SK-N-SH (cell line): ENCODE results near the gene PTK6. TPM values are rescaled to one million over a fixed set of nuclear protein-coding genes. Genes with fewer than 3 reads are reported as not detected.
"Not testable (repeated sequence)": the region's sequence is repeated elsewhere in the genome, so short reads cannot be mapped to it uniquely, and the experiment has no call there.

Experiments
- CTCF ChIA-PET: fragments of 300-600, 350-600 bp; formaldehyde crosslinking; extraction: SDS; loops from one replicate; lab custom pipeline; 2021; lab: Yijun Ruan, JAX
- POLR2A ChIA-PET: fragments of 350-600 bp; sonication (Branson Sonifier 250); formaldehyde crosslinking; extraction: SDS; loops from one replicate; lab custom pipeline; 2020; ENCODE audit warnings: antibody characterized with exemption, inconsistent platforms; lab: Yijun Ruan, JAX
- DNase-seq: peaks from one replicate; pipeline ENCODE4 v3.0.0; 2012
- H2AFZ ChIP-seq: fragments of 200-600 bp; sonication (generic); 2 replicates; pipeline ENCODE4 v1.8.1; 2016; ENCODE audit warnings: antibody characterized with exemption, mild to moderate bottlenecking, low read depth
- H3F3A ChIP-seq: fragments of 200-600 bp; sonication (generic); replicated peaks from 2 replicates; pipeline ENCODE3; 2016; ENCODE audit warnings: antibody characterized with exemption, mild to moderate bottlenecking; ENCODE audit not compliant: insufficient read depth
- H3K27ac ChIP-seq, 2 experiments: fragments of 200-500 bp in 1 of 2; fragments of 200-600 bp in 1 of 2; sonication (Bioruptor generic) in 1 of 2; sonication (generic), shearing (Covaris generic) in 1 of 2; 2 replicates each; pipeline versions ENCODE4 v1.5.1 to v1.6.1; 2014 to 2016; ENCODE audit warnings: low read depth in 2 of 2, inconsistent platforms in 1 of 2, low read length in 1 of 2, mild to moderate bottlenecking in 1 of 2, mixed read lengths in 1 of 2
- H3K27me3 ChIP-seq: fragments of 200-600 bp; sonication (generic), shearing (Covaris generic); 2 replicates; pipeline ENCODE4 v1.6.1; 2016; ENCODE audit warnings: mixed run types; ENCODE audit not compliant: insufficient read depth
- H3K36me3 ChIP-seq, 2 experiments: fragments of 200-500 bp in 1 of 2; fragments of 200-600 bp in 1 of 2; sonication (Bioruptor generic) in 1 of 2; sonication (generic) in 1 of 2; replicated peaks in 1 of 2; 2 replicates each; pipeline versions ENCODE3 to v1.5.1; 2014 to 2016; ENCODE audit warnings: low read length in 1 of 2, mild to moderate bottlenecking in 1 of 2; ENCODE audit not compliant: insufficient read depth in 2 of 2, control insufficient read depth in 1 of 2
- H3K4me1 ChIP-seq, 2 experiments: fragments of 200-500 bp in 1 of 2; fragments of 200-600 bp in 1 of 2; sonication (Bioruptor generic) in 1 of 2; sonication (generic), shearing (Covaris generic) in 1 of 2; 2 replicates each; pipeline versions ENCODE4 v1.5.1 to v1.6.1; 2014 to 2016; ENCODE audit warnings: low read depth in 1 of 2, low read length in 1 of 2, mixed run types in 1 of 2; ENCODE audit not compliant: insufficient read depth in 2 of 2, control insufficient read depth in 1 of 2
- H3K4me2 ChIP-seq: fragments of 200-600 bp; sonication (generic), shearing (Covaris generic); 2 replicates; pipeline ENCODE4 v1.6.1; 2017; ENCODE audit warnings: mixed run types
- H3K4me3 ChIP-seq, 2 experiments: fragments of 200-500 bp in 1 of 2; fragments of 200-600 bp in 1 of 2; sonication (Bioruptor generic) in 1 of 2; sonication (generic), shearing (Covaris generic) in 1 of 2; 2 replicates each; pipeline versions ENCODE4 v1.5.1 to v1.8.1; 2014 to 2016; ENCODE audit warnings: low read depth in 2 of 2, inconsistent platforms in 1 of 2, low read length in 1 of 2, mild to moderate bottlenecking in 1 of 2, mixed read lengths in 1 of 2, moderate library complexity in 1 of 2
- H3K79me2 ChIP-seq: fragments of 200-600 bp; sonication (generic); 2 replicates; pipeline ENCODE4 v1.8.1; 2017; ENCODE audit warnings: mild to moderate bottlenecking; ENCODE audit not compliant: insufficient read depth
- H3K9ac ChIP-seq: fragments of 200-600 bp; sonication (generic); 2 replicates; pipeline ENCODE4 v1.6.1; 2017; ENCODE audit warnings: mixed run types
- H3K9me2 ChIP-seq: fragments of 200-600 bp; sonication (generic); 2 replicates; pipeline ENCODE4 v1.6.1; 2017; ENCODE audit warnings: mixed run types
- H3K9me3 ChIP-seq: fragments of 200-600 bp; sonication (generic); 2 replicates; pipeline ENCODE4 v1.6.1; 2017; ENCODE audit warnings: mixed run types, mild to moderate bottlenecking, moderate library complexity
- H4K20me1 ChIP-seq: fragments of 200-600 bp; sonication (generic); 2 replicates; pipeline ENCODE4 v1.6.1; 2017; ENCODE audit warnings: mild to moderate bottlenecking, mixed run types; ENCODE audit not compliant: insufficient read depth
- ELF1 ChIP-seq: IDR thresholded peaks from 2 replicates; pipeline ENCODE4 v1.4.0; 2012
- EP300 ChIP-seq, 2 experiments: IDR thresholded peaks; 2 replicates each; pipeline versions ENCODE4 v1.4.0 to v1.6.1; 2012; ENCODE audit warnings: borderline replicate concordance in 1 of 2, low read depth in 1 of 2, low read length in 1 of 2
- FOXJ3 ChIP-seq: sonication (generic); formaldehyde crosslinking; IDR thresholded peaks from 2 replicates; pipeline ENCODE4 v1.5.1; 2020; ENCODE audit warnings: mild to moderate bottlenecking, missing genetic modification reagents
- GATA2 ChIP-seq: sonication (generic); formaldehyde crosslinking; IDR thresholded peaks from 2 replicates; pipeline ENCODE4 v1.5.0; 2020; ENCODE audit warnings: mild to moderate bottlenecking, missing genetic modification reagents
- JUND ChIP-seq: IDR thresholded peaks from 2 replicates; pipeline ENCODE4 v1.4.0; 2012
- MEF2A ChIP-seq: IDR thresholded peaks from 2 replicates; pipeline ENCODE4 v1.4.0; 2012; ENCODE audit warnings: low read depth, borderline replicate concordance
- NFIC ChIP-seq: IDR thresholded peaks from 2 replicates; pipeline ENCODE4 v1.4.0; 2012; ENCODE audit warnings: borderline replicate concordance
- NRF1 ChIP-seq: IDR thresholded peaks from 2 replicates; pipeline ENCODE4 v1.6.1; 2012; ENCODE audit warnings: low read depth, mild to moderate bottlenecking, low read length
- POLR2AphosphoS5 ChIP-seq: IDR thresholded peaks from 2 replicates; pipeline ENCODE4 v1.6.1; 2012; ENCODE audit warnings: low read depth, low read length
- TEAD4 ChIP-seq: IDR thresholded peaks from 2 replicates; pipeline ENCODE4 v1.4.0; 2012; ENCODE audit warnings: mild to moderate bottlenecking, borderline replicate concordance; ENCODE audit not compliant: insufficient read depth
- YY1 ChIP-seq: IDR thresholded peaks from 2 replicates; pipeline ENCODE4 v1.4.0; 2012; ENCODE audit warnings: low read depth, mild to moderate bottlenecking
- WGBS: methylation state at CpG from one replicate; pipeline ENCODE4 v1.1.6; 2017; ENCODE audit warnings: low lambda C conversion rate; 5-methylcytosine and 5-hydroxymethylcytosine counted together
- polyA plus RNA-seq, 3 experiments: library from polyadenylated mRNA; depleted of rRNA; stranded (reverse); fragments of >200 nt; gene quantifications; 2 replicates each; pipeline ENCODE4 v1.2.3, GENCODE V29; 2012

PTK6 gene
- polyA plus RNA-seq, 1 of the 3 experiments (the other 2 are of a cell fraction): 0.07 TPM

DNA sequence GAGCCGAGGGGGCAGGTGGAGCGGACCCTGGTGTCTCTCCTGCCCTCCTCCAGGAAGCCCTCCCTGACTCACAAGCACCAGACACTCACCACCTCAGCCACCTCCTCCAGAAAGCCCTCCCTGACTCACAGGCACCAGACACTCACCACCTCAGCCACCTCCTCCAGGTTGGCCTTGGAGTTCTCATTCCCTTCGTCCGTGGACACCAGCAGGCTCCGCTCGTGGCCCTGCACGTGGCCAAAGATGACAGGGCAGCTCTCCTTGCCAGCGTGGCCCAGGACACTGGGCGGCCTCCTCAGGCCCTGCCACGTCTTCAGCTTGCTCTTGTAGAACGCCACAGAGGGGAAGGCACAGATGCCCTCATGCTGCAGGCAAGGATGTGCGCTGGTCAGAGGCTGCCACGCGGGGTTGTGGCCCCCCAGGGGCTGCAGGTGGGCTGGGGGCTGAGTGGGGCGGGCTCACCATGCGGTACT lies 23.2 kb upstream of the PTK6 start (continued):
- TF ChIP-seq FOXJ3 (CRISPR knock-in tag): no peak
- TF ChIP-seq, all 33 proteins: peak for 0

- H3K4me2 ChIP-seq, H3K9ac ChIP-seq, H2AFZ ChIP-seq, H3K9me3 ChIP-seq, H4K20me1 ChIP-seq, H3K9me2 ChIP-seq, CTCF ChIA-PET, H3K4me1 ChIP-seq, H3F3A ChIP-seq, H3K79me2 ChIP-seq, H3K4me3 ChIP-seq, H3K27me3 ChIP-seq, POLR2A ChIA-PET, DNase-seq, H3K27ac ChIP-seq: not testable (repeated sequence)
- peaks cover 0 to 25% of the 10 kb centered on the region in 2 experiments for H3K36me3 ChIP-seq
- 91% methylated on average over 29 of the region's 31 CpGs for WGBS
Observed at GRCh38 chr20:63559485-63560332, 22.5 kb upstream of the PTK6 start.

DNA sequence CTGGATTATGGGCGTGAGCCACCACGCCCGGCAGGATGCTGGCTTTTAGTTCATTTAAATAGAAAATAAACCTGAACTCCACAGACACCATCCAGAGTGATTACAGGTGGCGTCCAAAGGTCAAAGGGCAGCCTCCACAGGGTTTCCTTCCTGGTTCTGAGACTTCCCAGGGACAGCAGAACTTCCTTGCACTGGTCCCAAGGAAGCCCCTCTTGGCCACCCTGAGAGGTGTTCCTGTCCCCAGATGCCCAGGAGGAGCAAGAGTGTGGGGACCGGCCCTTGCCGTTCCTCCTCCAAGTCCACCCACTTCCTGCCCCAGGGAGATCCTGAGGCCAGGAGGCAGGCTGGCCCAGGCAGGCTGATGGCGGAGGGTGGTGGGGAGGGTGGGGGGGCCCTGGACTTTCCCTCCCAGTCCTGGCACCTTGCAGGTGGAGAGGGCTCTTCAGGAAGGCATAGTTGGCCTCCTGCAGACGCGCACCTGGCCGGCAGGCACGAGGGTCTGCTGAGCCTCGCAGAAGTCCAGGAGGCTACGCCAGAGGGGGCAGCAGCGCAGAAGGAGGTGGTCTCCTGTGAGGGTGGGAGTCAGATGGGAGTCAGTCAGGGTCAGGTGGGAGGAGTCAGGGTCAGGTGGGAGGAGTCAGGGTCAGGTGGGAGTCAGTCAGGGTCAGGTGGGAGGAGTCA lies 21.8 kb upstream of the PTK6 start:
- H3K4me2 ChIP-seq: no peak overlapping the region
- H3F3A ChIP-seq: no peaks in the 10 kb centered on the region
- H2AFZ ChIP-seq: no peak overlapping the region
- no peaks in the 10 kb centered on the region for H3K27me3 ChIP-seq
- H3K27ac ChIP-seq: no peak overlapping the region
- H3K9me2 ChIP-seq: no peaks in the 10 kb centered on the region
- no peaks in the 10 kb centered on the region for H3K9me3 ChIP-seq
- H3K4me1 ChIP-seq: peaks cover 0 to 11% of the 10 kb centered on the region in 2 experiments; a peak in 1 of 4 replicates
- ChIA-PET POLR2A (no interaction called here), CTCF (no interaction called here)
- H3K79me2 ChIP-seq: no peaks in the 10 kb centered on the region
- H4K20me1 ChIP-seq: no peaks in the 10 kb centered on the region
- WGBS: 94% methylated on average over 14 of the region's 14 CpGs
- no peak for DNase-seq
- H3K36me3 ChIP-seq: peaks cover 0 to 21% of the 10 kb centered on the region in 2 experiments
- no peak overlapping the region for H3K9ac ChIP-seq
- no peak overlapping the region for H3K4me3 ChIP-seq
- TF ChIP-seq NFIC (no peak), POLR2AphosphoS5 (no peak), YY1 (no peak), TEAD4 (no peak), ELF1 (no peak), NRF1 (no peak), GATA2 (CRISPR knock-in tag) (no peak), EP300 (IDR thresholded peaks at IDR 0.05; ENCODE audit: borderline replicate concordance in 1 of 2, low read depth in 1 of 2, low read length in 1 of 2) (no peak), JUND (no peak), MEF2A (no peak)
